GM23338 (cell line): Measurements from ENCODE around the gene USP7. TPM values are rescaled to one million over a fixed set of nuclear protein-coding genes. Genes with fewer than 3 reads are reported as not detected.

Experiments used
- ATAC-seq: fragments of 200-7000 bp; cut with Tn5 transposase; 3 replicates; pipeline ENCODE4 v1.9.1; 2020
- DNase-seq: peaks from one replicate; pipeline ENCODE4 v3.0.0-alpha.2; 2015; ENCODE audit warnings: low spot score
- H2AFZ ChIP-seq: fragments of 200-600 bp; sonication (generic); 2 replicates; pipeline ENCODE4 v1.8.0; 2016; ENCODE audit warnings: antibody characterized with exemption, mild to moderate bottlenecking, moderate library complexity
- H3F3A ChIP-seq: fragments of 200-600 bp; sonication (generic); replicated peaks from 2 replicates; pipeline ENCODE4 v1.8.0; 2017; ENCODE audit warnings: antibody characterized with exemption, mixed run types, low read depth
- H3K27ac ChIP-seq: fragments of 200-600 bp; sonication (generic); 2 replicates; pipeline ENCODE4 v1.6.1; 2016; ENCODE audit warnings: low read depth
- H3K27me3 ChIP-seq: fragments of 200-600 bp; sonication (generic); 2 replicates; pipeline ENCODE4 v1.8.0; 2016; ENCODE audit warnings: mild to moderate bottlenecking, mixed run types, moderate library complexity; ENCODE audit not compliant: insufficient read depth
- H3K36me3 ChIP-seq: fragments of 200-600 bp; sonication (generic); 2 replicates; pipeline ENCODE4 v1.8.0; 2016; ENCODE audit warnings: mild to moderate bottlenecking; ENCODE audit not compliant: insufficient read depth
- H3K4me1 ChIP-seq: fragments of 200-600 bp; sonication (generic); 2 replicates; pipeline ENCODE4 v1.8.0; 2016; ENCODE audit warnings: mild to moderate bottlenecking, moderate library complexity; ENCODE audit not compliant: insufficient read depth
- H3K4me2 ChIP-seq: fragments of 200-600 bp; sonication (generic); 2 replicates; pipeline ENCODE4 v1.7.1; 2017; ENCODE audit warnings: mixed run types
- H3K4me3 ChIP-seq: fragments of 200-600 bp; sonication (generic); 2 replicates; pipeline ENCODE4 v1.6.1; 2016; ENCODE audit warnings: mixed run types
- H3K79me2 ChIP-seq: fragments of 200-600 bp; sonication (generic); replicated peaks from 2 replicates; pipeline ENCODE4 v1.8.0; 2017; ENCODE audit warnings: mild to moderate bottlenecking; ENCODE audit not compliant: insufficient read depth
- H3K9me2 ChIP-seq: fragments of 200-600 bp; sonication (generic); 2 replicates; pipeline ENCODE4 v1.8.0; 2017; ENCODE audit not compliant: insufficient read depth
- H4K20me1 ChIP-seq: fragments of 200-600 bp; sonication (generic); replicated peaks from 2 replicates; pipeline ENCODE4 v1.8.0; 2017; ENCODE audit warnings: mild to moderate bottlenecking; ENCODE audit not compliant: insufficient read depth
- H3K27ac Mint-ChIP-seq: 2 replicates; pipeline ENCODE4 v1.8.0; 2020; ENCODE audit warnings: inconsistent platforms, mild to moderate bottlenecking, moderate library complexity, mixed read lengths
- H3K27me3 Mint-ChIP-seq: 3 replicates; pipeline ENCODE4 v1.8.0; 2022; ENCODE audit warnings: low read depth, mild to moderate bottlenecking, moderate library complexity, mixed read lengths, inconsistent platforms; ENCODE audit not compliant: insufficient read depth, poor library complexity
- H3K36me3 Mint-ChIP-seq: 3 replicates; pipeline ENCODE4 v1.8.0; 2021; ENCODE audit warnings: low read depth, mild to moderate bottlenecking, inconsistent platforms, moderate library complexity, mixed read lengths
- H3K4me1 Mint-ChIP-seq: 3 replicates; pipeline ENCODE4 v1.8.0; 2020; ENCODE audit warnings: mild to moderate bottlenecking, inconsistent platforms, mixed read lengths
- H3K4me3 Mint-ChIP-seq: 3 replicates; pipeline ENCODE4 v1.8.0; 2021; ENCODE audit warnings: moderate library complexity, mild to moderate bottlenecking, inconsistent platforms, mixed read lengths
- H3K9me3 Mint-ChIP-seq: 3 replicates; pipeline ENCODE4 v1.8.0; 2020; ENCODE audit warnings: moderate library complexity, mild to moderate bottlenecking, inconsistent platforms, mixed read lengths
- CREB1 ChIP-seq: fragments of 250-450 bp; sonication (Bioruptor Pico); IDR thresholded peaks from 2 replicates; pipeline ENCODE4 v1.5.0; 2020; ENCODE audit warnings: low read depth, mild to moderate bottlenecking, moderate library complexity
- EZH2 ChIP-seq: fragments of 200-600 bp; sonication (generic); IDR thresholded peaks from one replicate; pipeline ENCODE4 v1.8.0; 2017; ENCODE audit warnings: antibody characterized with exemption, mild to moderate bottlenecking, low read depth; ENCODE audit not compliant: unreplicated experiment
- EZH2phosphoT487 ChIP-seq: fragments of 200-600 bp; sonication (generic); IDR thresholded peaks from one replicate; pipeline ENCODE4 v1.8.1; 2018; ENCODE audit warnings: antibody characterized with exemption; ENCODE audit not compliant: unreplicated experiment
- JUNB ChIP-seq: IDR thresholded peaks from one replicate; pipeline ENCODE4 v1.6.1; 2016; ENCODE audit warnings: antibody characterized with exemption; ENCODE audit not compliant: unreplicated experiment
- NANOG ChIP-seq: IDR thresholded peaks from 2 replicates; pipeline ENCODE4 v1.6.1; 2016; ENCODE audit warnings: antibody characterized with exemption, borderline replicate concordance
- POLR2AphosphoS5 ChIP-seq: IDR thresholded peaks from 2 replicates; pipeline ENCODE4 v1.6.1; 2016; ENCODE audit warnings: antibody characterized with exemption, low read depth
- REST ChIP-seq: IDR thresholded peaks from one replicate; pipeline ENCODE4 v1.6.1; 2018; ENCODE audit warnings: antibody characterized with exemption; ENCODE audit not compliant: unreplicated experiment
- ZNF114 ChIP-seq: fragments of 250-450 bp; sonication (Bioruptor Pico); IDR thresholded peaks from 2 replicates; pipeline ENCODE4 v1.5.0; 2020; ENCODE audit warnings: mild to moderate bottlenecking, moderate library complexity
- ZNF331 ChIP-seq: fragments of 250-450 bp; sonication (Bioruptor Pico); IDR thresholded peaks from 2 replicates; pipeline ENCODE4 v1.5.0; 2020; ENCODE audit warnings: low read depth, mild to moderate bottlenecking, moderate library complexity
- polyA plus RNA-seq: library from polyadenylated mRNA; unstranded; fragments of >200 nt; fragmentation: Nextera tagmentation; extraction: Ambion mirVana; gene quantifications from 2 replicates; pipeline ENCODE4 v1.2.1, GENCODE V29; 2016
- total RNA-seq: library from RNA; depleted of rRNA; stranded (reverse); fragments of >200 nt; shearing (Covaris generic); gene quantifications from 2 replicates; pipeline ENCODE4 v1.2.3, GENCODE V29; 2014

The USP7 gene
- total and polyA plus RNA-seq, 2 experiments from 2014 or later, result 42.3 to 130 TPM

GRCh38 chr16:8908810-8909468, 54.8 kb downstream of the USP7 start:
- Histone ChIP-seq H4K20me1 (peaks cover 41% of the 10 kb centered on the region), H2AFZ (no peak overlapping the region), H3K27ac (peak overlapping the region; percentile 60), H3K4me2 (no peak overlapping the region), H3F3A (peaks cover 28% of the 10 kb centered on the region), H3K27me3 (no peaks in the 10 kb centered on the region), H3K79me2 (peaks cover 23% of the 10 kb centered on the region; the same call in 1 of the 2 replicates), H3K4me1 (no peaks in the 10 kb centered on the region; the same call in 1 of the 2 replicates), H3K4me3 (no peak overlapping the region), H3K9me2 (no peaks in the 10 kb centered on the region), H3K36me3 (peaks cover 50% of the 10 kb centered on the region)
- peaks cover 86% of the 10 kb centered on the region for H3K36me3 Mint-ChIP-seq
- no peak overlapping the region for H3K4me3 Mint-ChIP-seq
- ATAC-seq, result no peak
- no peak for DNase-seq
- no peak for TF ChIP-seq ZNF331 (CRISPR knock-in tag)
- TF ChIP-seq POLR2AphosphoS5, result no peak
- TF ChIP-seq EZH2phosphoT487, result no peak
- TF ChIP-seq NANOG, result no peak
- no peak for TF ChIP-seq JUNB
- no peak for TF ChIP-seq REST
- TF ChIP-seq ZNF114, result no peak
- peaks cover 9% of the 10 kb centered on the region for H3K27me3 Mint-ChIP-seq
- H3K9me3 Mint-ChIP-seq, result no peaks in the 10 kb centered on the region
- peak overlapping the region; percentile 69 for H3K27ac Mint-ChIP-seq
- H3K4me1 Mint-ChIP-seq, result peaks cover 17% of the 10 kb centered on the region

GRCh38 chr16:8907096-8907495, 56.6 kb downstream of the USP7 start:
- H3K4me1 ChIP-seq, result no peaks in the 10 kb centered on the region; the same call in 1 of the 2 replicates
- peaks cover 59% of the 10 kb centered on the region for H3K36me3 ChIP-seq
- no peak for DNase-seq
- no peak for ATAC-seq
- Mint-ChIP-seq H3K27ac (no peak overlapping the region), H3K36me3 (peaks cover 90% of the 10 kb centered on the region), H3K27me3 (peaks cover 9% of the 10 kb centered on the region), H3K4me3 (no peak overlapping the region), H3K9me3 (no peaks in the 10 kb centered on the region), H3K4me1 (peaks cover 14% of the 10 kb centered on the region)
- no peaks in the 10 kb centered on the region for H3K27me3 ChIP-seq
- H3K4me2 ChIP-seq, result no peak overlapping the region
- H3K27ac ChIP-seq, result no peak overlapping the region
- H3K9me2 ChIP-seq, result no peaks in the 10 kb centered on the region
- H3K4me3 ChIP-seq, result no peak overlapping the region
- peaks cover 25% of the 10 kb centered on the region for H3F3A ChIP-seq
- peaks cover 14% of the 10 kb centered on the region; the same call in 1 of the 2 replicates for H3K79me2 ChIP-seq
- peaks cover 42% of the 10 kb centered on the region for H4K20me1 ChIP-seq
- no peak overlapping the region for H2AFZ ChIP-seq
- TF ChIP-seq EZH2 (no peak), NANOG (no peak), CREB1 (CRISPR knock-in tag) (no peak), EZH2phosphoT487 (no peak), POLR2AphosphoS5 (no peak)
